CD4-positive, alpha-beta T cell treated with Interleukin-2 at 100 ng/mL for 4 hours (primary cell): ENCODE measurements around the gene VAV3.
"Not testable (repeated sequence)": the region's sequence is repeated elsewhere in the genome, so short reads cannot be mapped to it uniquely, and the experiment has no call there.

ENCODE experiments used
- DNase-seq: peaks from one replicate; pipeline ENCODE4 v3.0.0-alpha.2; 2020; ENCODE audit warnings: low spot score

Gene VAV3, protein sequence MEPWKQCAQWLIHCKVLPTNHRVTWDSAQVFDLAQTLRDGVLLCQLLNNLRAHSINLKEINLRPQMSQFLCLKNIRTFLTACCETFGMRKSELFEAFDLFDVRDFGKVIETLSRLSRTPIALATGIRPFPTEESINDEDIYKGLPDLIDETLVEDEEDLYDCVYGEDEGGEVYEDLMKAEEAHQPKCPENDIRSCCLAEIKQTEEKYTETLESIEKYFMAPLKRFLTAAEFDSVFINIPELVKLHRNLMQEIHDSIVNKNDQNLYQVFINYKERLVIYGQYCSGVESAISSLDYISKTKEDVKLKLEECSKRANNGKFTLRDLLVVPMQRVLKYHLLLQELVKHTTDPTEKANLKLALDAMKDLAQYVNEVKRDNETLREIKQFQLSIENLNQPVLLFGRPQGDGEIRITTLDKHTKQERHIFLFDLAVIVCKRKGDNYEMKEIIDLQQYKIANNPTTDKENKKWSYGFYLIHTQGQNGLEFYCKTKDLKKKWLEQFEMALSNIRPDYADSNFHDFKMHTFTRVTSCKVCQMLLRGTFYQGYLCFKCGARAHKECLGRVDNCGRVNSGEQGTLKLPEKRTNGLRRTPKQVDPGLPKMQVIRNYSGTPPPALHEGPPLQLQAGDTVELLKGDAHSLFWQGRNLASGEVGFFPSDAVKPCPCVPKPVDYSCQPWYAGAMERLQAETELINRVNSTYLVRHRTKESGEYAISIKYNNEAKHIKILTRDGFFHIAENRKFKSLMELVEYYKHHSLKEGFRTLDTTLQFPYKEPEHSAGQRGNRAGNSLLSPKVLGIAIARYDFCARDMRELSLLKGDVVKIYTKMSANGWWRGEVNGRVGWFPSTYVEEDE

DNA sequence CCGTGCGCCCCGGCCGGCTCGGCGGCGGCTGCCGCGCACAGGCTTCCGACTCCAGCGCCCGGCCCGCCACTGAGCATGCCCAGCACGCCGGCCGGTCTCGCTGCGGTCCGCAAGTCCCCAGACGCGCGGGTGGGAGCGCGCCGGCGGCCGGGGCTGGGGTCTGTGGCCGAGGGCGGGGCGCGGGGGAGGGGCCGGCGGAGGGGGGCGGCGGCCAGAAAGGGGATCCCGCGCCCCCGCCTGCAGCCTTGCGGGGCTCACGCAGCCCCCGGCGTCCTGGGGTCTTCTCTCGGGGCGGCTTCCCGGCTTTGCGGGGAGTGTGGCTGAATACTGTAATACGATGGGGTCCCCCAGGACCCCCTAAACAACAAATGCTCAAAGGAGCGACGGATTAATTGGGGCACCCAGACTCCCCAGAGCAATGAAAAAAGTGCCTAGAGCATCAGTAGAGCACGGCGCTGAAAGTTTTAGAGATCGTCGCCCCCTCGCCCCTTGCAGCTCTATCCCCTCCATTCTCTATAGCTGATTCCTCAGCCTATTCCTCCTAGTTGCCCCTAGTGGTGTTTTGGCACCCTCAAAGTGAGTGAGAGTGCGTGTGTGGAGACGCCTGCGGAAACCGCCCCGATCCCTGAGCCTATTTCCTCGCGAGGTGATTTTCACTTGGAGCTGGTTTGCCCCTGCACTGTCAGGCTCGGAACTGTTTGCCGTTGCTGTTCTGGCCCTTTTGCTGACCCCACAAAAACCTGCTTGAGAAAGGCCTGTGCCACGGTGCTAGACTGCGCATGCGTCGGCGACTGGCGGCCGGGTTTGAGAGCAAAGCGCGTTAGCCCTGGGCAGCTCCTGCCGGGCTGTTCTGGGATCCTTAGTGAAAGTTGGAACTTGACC, at the start of gene VAV3:
Gene VAV3 (minus strand): TSS at position 71 of the 882 bp plus-strand sequence. CDS start 311 bp downstream, outside the sequence.
- peak; percentile 54 for DNase-seq

- no peak for DNase-seq
These were observed 47.6 kb upstream of the VAV3 start for GRCh38 chr1:108012553-108012952.

- no peak for DNase-seq
These were observed 46.3 kb upstream of the VAV3 start for GRCh38 chr1:108011295-108011694.

GRCh38 chr1:108010581-108010980, 45.6 kb upstream of the VAV3 start:
- no peak for DNase-seq

- DNase-seq: no peak
These were observed 44.7 kb upstream of the VAV3 start for GRCh38 chr1:108009603-108010195.

- no peak for DNase-seq
These were observed 42.6 kb upstream of the VAV3 start for GRCh38 chr1:108007531-108007930.

DNA sequence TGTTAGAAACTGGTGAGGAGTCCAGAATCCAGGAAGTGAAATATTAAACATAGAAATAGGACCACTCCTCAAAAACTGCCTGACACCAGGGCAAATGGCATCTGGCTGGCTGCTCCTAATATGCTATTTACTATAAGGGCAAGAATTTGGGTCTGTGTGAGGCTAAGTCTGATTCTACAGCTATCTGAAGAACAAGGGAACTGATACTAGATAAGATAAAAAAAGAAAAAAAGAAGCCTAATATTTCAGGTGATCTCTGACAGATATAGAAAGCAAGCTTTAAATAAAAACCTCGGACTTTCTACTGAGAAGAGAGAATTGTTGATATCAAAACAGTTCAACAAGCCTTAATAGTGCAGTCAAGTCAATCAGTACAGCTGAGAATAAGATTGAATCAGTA, 42.1 kb upstream of the VAV3 start:
- no peak for DNase-seq

DNA sequence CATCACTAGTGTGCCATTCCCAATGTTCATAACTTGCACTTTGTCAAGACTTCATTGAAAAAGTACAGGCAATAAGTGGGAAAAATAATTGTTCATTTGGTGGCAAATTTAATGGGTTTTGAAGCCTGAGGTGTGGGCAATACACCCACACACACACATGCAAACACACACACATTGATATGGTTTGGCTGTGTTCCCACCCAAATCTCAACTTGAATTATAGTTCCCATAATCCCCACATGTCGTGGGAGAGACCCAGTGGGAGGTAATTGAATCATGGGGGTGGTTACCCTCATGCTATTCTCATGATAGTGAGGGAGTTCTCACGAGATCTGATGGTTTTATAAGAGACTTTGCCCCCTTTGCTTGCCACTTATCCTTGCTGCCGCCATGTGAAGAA, 39.9 kb upstream of the VAV3 start:
- DNase-seq: not testable (repeated sequence)

- DNase-seq: no peak
These were observed 35.7 kb upstream of the VAV3 start for GRCh38 chr1:108000620-108001111.

DNA sequence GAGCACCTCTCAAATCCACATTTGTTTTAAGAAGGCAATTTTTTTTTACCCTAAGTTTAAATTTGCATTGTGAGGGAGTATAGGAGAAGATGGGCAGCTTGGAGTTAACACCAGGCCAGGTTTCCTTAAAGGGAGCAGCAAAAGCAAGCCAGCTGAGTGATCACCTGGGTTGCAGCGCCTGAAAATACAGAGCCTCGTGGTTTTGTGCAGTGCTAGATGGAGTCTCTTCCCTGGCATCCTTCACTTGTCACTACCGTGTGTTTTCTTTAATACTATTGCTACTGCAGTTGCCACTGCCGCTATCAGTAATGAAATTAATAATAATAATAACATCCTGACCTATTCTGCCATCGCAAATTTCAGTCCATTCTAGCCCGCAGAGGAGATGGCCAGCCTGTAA, 35.2 kb upstream of the VAV3 start:
- DNase-seq: no peak

DNA sequence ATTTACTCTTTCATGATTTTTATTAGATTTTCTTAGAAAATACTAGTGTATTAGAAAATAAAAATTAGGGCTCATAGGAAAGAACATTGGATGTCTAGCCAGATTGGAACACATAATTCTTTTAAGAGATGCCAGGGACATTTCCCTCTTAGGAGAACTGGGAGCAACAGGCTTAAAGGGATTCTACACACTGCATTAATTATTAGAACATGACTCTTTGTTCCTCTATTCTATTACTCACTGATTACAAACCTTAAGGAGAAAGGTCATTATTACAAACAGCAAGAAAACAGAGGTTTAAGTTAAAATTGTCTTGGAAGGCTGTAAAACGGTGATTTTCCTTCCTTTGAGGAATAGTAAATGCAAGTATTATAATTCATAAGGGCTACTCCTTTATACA, 32.9 kb upstream of the VAV3 start:
- no peak for DNase-seq

DNA sequence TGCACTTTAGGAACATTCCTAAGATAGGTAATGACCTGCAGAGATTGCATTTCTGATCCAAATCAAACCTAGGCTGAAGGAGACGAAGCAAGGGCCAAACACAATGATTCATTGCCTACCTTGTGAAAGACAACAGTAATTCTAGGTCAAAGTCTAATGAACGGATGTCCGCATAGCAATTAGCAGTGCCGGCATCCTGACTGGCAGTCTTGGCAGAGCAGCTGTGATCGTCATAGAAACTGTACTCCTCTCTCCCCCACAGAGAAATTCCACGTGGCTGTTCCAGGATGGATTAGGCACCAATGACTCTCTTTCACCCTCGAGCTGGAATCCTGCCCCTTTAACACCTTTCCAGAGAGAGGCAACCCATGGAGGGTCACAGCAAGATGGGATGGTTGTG, 28.9 kb upstream of the VAV3 start:
- DNase-seq: no peak

DNA sequence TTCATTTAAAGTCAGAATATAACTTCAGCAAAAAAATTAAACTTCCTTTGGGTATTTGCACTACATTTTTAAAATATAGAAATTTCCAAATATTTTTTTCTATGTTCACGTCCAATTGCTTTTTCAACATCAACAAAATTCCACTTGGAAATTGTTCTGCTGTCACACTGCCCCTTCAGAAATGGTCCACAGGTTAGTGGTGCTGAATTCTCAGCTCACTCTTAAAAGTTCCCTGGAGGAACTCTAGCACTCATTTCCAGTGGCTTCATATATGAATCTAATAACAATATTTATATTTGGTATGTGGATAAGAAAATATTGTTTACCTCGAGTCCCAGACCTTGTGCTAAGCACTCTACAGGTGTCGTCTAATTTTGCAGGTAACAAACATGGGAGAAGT, 27.4 kb upstream of the VAV3 start:
- DNase-seq: no peak

GRCh38 chr1:107991371-107992066, 26.5 kb upstream of the VAV3 start:
- DNase-seq: no peak

- no peak for DNase-seq
These were observed 25.6 kb upstream of the VAV3 start for GRCh38 chr1:107990606-107991005.

DNA sequence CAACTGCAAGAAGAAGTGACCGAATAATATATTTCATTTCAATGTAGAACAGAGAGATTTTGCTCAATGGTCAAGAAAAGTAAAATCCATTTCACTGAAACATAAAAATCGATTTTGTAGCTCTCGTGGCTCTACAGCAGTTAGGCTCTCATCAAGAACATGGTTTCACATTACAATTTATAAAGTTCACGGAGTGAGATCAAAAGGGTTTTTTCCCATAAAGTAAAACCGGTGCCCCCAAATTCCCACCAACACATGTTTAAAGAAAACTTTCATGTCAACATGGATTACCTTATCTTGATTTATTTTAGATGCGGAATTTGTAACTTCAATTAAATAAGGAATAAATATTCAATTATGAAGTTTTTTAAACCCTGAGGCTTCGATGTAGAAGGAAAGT, 16.3 kb upstream of the VAV3 start:
- DNase-seq: no peak

- no peak for DNase-seq
These were observed 14.9 kb upstream of the VAV3 start for GRCh38 chr1:107979926-107980325.

GRCh38 chr1:107979088-107979487, 14.1 kb upstream of the VAV3 start:
- no peak for DNase-seq

DNA sequence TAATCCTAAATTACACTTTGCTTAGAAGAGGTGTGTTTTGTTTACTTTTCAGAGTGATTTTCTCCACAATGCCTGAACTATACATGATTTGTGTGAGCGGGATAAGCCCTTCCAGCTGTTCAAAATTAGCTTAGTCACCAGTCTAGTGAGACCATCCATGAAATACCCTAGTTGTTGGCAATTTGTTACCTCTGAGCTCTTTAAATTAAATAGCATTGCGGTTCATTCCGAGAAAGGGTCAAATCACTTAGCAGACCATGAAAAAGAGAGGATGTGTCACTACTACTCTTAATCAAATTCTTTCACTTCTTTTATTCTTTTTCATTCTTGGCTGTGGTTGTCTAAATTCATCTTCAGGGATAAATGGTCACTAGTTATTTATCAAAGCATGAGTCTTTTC, 11.9 kb upstream of the VAV3 start:
- DNase-seq: no peak

GRCh38 chr1:107976431-107976830, 11.5 kb upstream of the VAV3 start:
- DNase-seq: no peak

DNA sequence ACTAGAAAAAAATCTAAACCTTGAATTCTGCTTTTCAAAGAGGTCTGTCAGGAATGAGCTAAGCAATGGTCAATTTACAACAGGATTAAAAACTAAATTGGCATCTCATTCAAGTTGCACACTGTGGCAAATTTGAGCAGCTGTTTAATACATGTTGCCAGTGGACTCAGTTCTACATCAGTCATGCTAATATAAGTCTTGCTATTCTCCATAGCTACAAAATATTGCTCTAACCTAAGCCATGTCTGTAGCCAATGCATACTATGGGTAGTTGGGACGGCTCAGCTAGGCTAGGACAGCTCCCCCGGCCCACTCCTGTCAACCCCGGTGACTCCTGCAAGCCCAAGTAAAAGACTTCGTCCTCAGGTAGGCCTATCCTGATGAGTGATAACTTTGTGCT, 10.9 kb upstream of the VAV3 start:
- no peak for DNase-seq
